ENCODE data around the gene LCP2. TPM values are rescaled to one million over a fixed set of nuclear protein-coding genes. Genes with fewer than 3 reads are reported as not detected.

Gene LCP2
- total RNA-seq, 2 donors from 2014 or later: 3.9 to 6.5 TPM

GRCh38 chr5:170265522-170265921, 32.1 kb downstream of the LCP2 start:
- DNase-seq (ENCODE audit: low spot score): no peak
- Histone ChIP-seq H3K4me3 (no peak overlapping the region), H3K9me3 (no peaks in the 10 kb centered on the region), H3K36me3 (no peaks in the 10 kb centered on the region), H3K27ac (no peak overlapping the region), H3K4me1 (peaks cover 0 to 20% of the 10 kb centered on the region in 2 donors), H3K27me3 (no peaks in the 10 kb centered on the region)
- no peak for TF ChIP-seq CTCF (IDR thresholded peaks at IDR 0.05)

GRCh38 chr5:170263906-170264305, 33.7 kb downstream of the LCP2 start:
- no peaks in the 10 kb centered on the region for H3K36me3 ChIP-seq
- no peak for TF ChIP-seq CTCF (IDR thresholded peaks at IDR 0.05)

GRCh38 chr5:170262061-170263045, 35.2 kb downstream of the LCP2 start:
- no peaks in the 10 kb centered on the region for H3K36me3 ChIP-seq
- no peaks in the 10 kb centered on the region for H3K9me3 ChIP-seq
- no peak overlapping the region for H3K27ac ChIP-seq
- TF ChIP-seq CTCF (IDR thresholded peaks at IDR 0.05): no peak
- DNase-seq (ENCODE audit: low spot score): no peak
- no peaks in the 10 kb centered on the region for H3K27me3 ChIP-seq
- H3K4me1 ChIP-seq: peaks cover 0 to under 1% of the 10 kb centered on the region in 2 donors
- no peak overlapping the region for H3K4me3 ChIP-seq

More at GRCh38 chr5:170263906-170264305, 33.7 kb downstream of the LCP2 start:
- no peak for DNase-seq (ENCODE audit: low spot score)
- Histone ChIP-seq H3K4me3 (no peak overlapping the region), H3K4me1 (peaks cover 0 to 16% of the 10 kb centered on the region in 2 donors), H3K9me3 (no peaks in the 10 kb centered on the region), H3K27ac (no peak overlapping the region), H3K27me3 (no peaks in the 10 kb centered on the region)

GRCh38 chr5:170261528-170262043, 36.0 kb downstream of the LCP2 start:
- H3K27ac ChIP-seq: no peak overlapping the region
- no peaks in the 10 kb centered on the region for H3K36me3 ChIP-seq

GRCh38 chr5:170257370-170257769, 40.2 kb downstream of the LCP2 start:
- Histone ChIP-seq H3K27me3 (no peaks in the 10 kb centered on the region), H3K36me3 (no peaks in the 10 kb centered on the region), H3K27ac (no peak overlapping the region), H3K4me1 (no peaks in the 10 kb centered on the region), H3K4me3 (no peak overlapping the region), H3K9me3 (no peaks in the 10 kb centered on the region)
- TF ChIP-seq CTCF (IDR thresholded peaks at IDR 0.05): no peak
- no peak for DNase-seq (ENCODE audit: low spot score)

More at GRCh38 chr5:170261528-170262043, 36.0 kb downstream of the LCP2 start:
- Histone ChIP-seq H3K4me3 (no peak overlapping the region), H3K27me3 (no peaks in the 10 kb centered on the region), H3K4me1 (no peaks in the 10 kb centered on the region), H3K9me3 (no peaks in the 10 kb centered on the region)
- DNase-seq (ENCODE audit: low spot score): no peak
- no peak for TF ChIP-seq CTCF (IDR thresholded peaks at IDR 0.05)
